OCI-LY3 (cell line): ENCODE data around the gene BTG1.

Experiments used
- CTCF ChIP-seq: fragments of 200-600, 300-600 bp; sonication (generic); IDR thresholded peaks from 2 replicates; pipeline ENCODE4 v1.5.1; 2014; ENCODE audit warnings: antibody characterized with exemption, low read length, low read depth
- EZH2phosphoT487 ChIP-seq: fragments of 200-600 bp; shearing (Covaris generic); IDR thresholded peaks from 2 replicates; pipeline ENCODE4 v1.6.1; 2018; ENCODE audit warnings: antibody characterized with exemption, mixed run types, low read depth

- TF ChIP-seq CTCF (no peak), EZH2phosphoT487 (no peak)
These were observed 9.5 kb downstream of the BTG1 start for GRCh38 chr12:92136026-92136730.
